Body of pancreas (tissue), 4 donors: ENCODE data around the gene NKX2-2. TPM values are rescaled to one million over a fixed set of nuclear protein-coding genes. Genes with fewer than 3 reads are reported as not detected.

Source experiments
- ATAC-seq: fragments of 150-250 bp; one replicate; pipeline ENCODE4 v1.9.1; 2016
- DNase-seq, 4 donors: peaks; one replicate each; pipeline ENCODE4 v3.0.0-alpha.2; 2019
- H3K27ac ChIP-seq, 4 donors: fragments of 200-600 bp; sonication (generic); 1 replicate in 3 of 4; 2 replicates in 1 of 4; pipeline versions ENCODE4 v1.5.1 to v1.6.1; 2016 to 2019; ENCODE audit warnings: mild to moderate bottlenecking in 1 of 4, mixed read lengths in 1 of 4, moderate library complexity in 1 of 4
- H3K27me3 ChIP-seq, 2 donors: fragments of 200-600 bp; sonication (generic); one replicate each; pipeline ENCODE4 v1.6.0; 2016; ENCODE audit warnings: mild to moderate bottlenecking in 1 of 2
- H3K36me3 ChIP-seq, 2 donors: fragments of 200-600 bp; sonication (generic); replicated peaks in 1 of 2; 2 replicates each; pipeline ENCODE4 v1.5.1; 2016; ENCODE audit warnings: low read depth in 2 of 2; ENCODE audit not compliant: insufficient read depth in 1 of 2
- H3K4me1 ChIP-seq: fragments of 200-600 bp; sonication (generic); one replicate; pipeline ENCODE4 v1.6.0; 2016
- H3K4me3 ChIP-seq, 2 donors: fragments of 200-600 bp; sonication (generic); 1 replicate in 1 of 2; 2 replicates in 1 of 2; pipeline ENCODE4 v1.5.1; 2016 to 2019
- H3K9me3 ChIP-seq, 3 donors: fragments of 200-600 bp; sonication (generic); 1 replicate in 2 of 3; 2 replicates in 1 of 3; pipeline ENCODE4 v1.5.1; 2016
- POLR2A ChIP-seq, 3 donors: fragments of 450-650 bp; IDR thresholded peaks; one replicate each; pipeline ENCODE4 v1.6.1; 2016; ENCODE audit warnings: antibody characterized with exemption in 3 of 3, mild to moderate bottlenecking in 2 of 3
- WGBS, 2 donors: methylation state at CpG; one replicate each; pipeline ENCODE4 v1.1.5; 2017; 5-methylcytosine and 5-hydroxymethylcytosine counted together
- intact Hi-C: fragments of 100-400 bp; cut with DNase I; formaldehyde crosslinking; loops from one replicate; pipeline ENCODE4 v1.15.1; 2023
- total RNA-seq, 2 donors: library from RNA; depleted of rRNA; stranded (reverse); fragments of >200 nt; gene quantifications; one replicate each; pipeline ENCODE4 v1.1.0, GENCODE V29; 2016
- TF ChIP-seq, protein P1 (sequence below), 7 experiments: fragments of 450-650 bp in 4 of 7; fragments of 200-600 bp in 3 of 7; sonication (generic) in 3 of 7; IDR thresholded peaks; one replicate each; pipeline ENCODE4 v1.5.1; 2016 to 2019; ENCODE audit warnings: antibody characterized with exemption in 7 of 7

The NKX2-2 gene
- 1 to 10 TPM; 3.1 to 9.6 TPM for total RNA-seq

DNA sequence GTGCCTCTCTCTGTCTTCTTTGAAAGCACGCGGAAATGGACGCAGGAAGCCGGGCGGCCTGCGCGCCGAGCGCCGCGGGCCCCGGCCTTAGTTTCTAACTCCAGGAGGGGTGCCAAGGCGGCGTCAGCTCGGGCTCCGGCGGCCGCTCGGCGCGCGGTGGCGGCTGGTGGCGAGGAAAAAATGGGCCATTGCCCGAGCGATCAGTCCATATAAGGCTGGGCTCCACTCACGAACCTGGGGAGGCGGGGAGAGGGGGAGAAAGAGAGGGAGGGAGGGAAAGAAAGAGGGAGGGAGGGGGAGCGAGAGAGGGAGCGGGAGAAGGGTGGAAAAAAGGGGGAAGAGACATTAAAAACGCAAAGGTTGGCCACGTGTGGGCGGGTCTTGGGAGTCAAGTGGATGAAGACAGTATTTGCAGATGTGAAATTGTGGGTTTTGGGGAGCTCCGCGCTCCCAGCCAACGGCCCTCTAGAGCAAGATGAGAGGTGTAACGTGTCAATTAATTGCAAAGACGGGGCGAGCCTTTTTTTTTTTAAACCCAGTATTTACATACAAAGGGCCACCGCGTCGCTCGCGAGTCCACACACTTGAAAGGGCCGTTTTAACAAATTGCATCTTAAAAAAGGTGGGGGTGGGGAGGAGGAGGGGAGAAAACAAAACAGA lies at the start of gene NKX2-2:
TSS of gene NKX2-2 (minus strand) at position 184 of the 660 bp plus-strand sequence. CDS start 395 bp downstream, outside the sequence.
- ATAC-seq (no peak), DNase-seq (no peak)
- Histone ChIP-seq H3K4me3 (no peak within 1 kb of the TSS), H3K27ac (no peak within 1 kb of the TSS), H3K4me1 (peaks cover 35% of the 10 kb centered on the region), H3K36me3 (no peaks in the 10 kb centered on the region), H3K27me3 (peaks cover 0 to 32% of the 10 kb centered on the region in 2 donors), H3K9me3 (no peaks in the 10 kb centered on the region)
- intact Hi-C loops = no loop called here
- 6 to 8% methylated on average over 45 of the region's 45 CpGs for WGBS, 2 donors
- TF ChIP-seq, protein P1, sequence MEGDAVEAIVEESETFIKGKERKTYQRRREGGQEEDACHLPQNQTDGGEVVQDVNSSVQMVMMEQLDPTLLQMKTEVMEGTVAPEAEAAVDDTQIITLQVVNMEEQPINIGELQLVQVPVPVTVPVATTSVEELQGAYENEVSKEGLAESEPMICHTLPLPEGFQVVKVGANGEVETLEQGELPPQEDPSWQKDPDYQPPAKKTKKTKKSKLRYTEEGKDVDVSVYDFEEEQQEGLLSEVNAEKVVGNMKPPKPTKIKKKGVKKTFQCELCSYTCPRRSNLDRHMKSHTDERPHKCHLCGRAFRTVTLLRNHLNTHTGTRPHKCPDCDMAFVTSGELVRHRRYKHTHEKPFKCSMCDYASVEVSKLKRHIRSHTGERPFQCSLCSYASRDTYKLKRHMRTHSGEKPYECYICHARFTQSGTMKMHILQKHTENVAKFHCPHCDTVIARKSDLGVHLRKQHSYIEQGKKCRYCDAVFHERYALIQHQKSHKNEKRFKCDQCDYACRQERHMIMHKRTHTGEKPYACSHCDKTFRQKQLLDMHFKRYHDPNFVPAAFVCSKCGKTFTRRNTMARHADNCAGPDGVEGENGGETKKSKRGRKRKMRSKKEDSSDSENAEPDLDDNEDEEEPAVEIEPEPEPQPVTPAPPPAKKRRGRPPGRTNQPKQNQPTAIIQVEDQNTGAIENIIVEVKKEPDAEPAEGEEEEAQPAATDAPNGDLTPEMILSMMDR (IDR thresholded peaks at IDR 0.05) = no peak
- no peak for TF ChIP-seq POLR2A (IDR thresholded peaks at IDR 0.05)

DNA sequence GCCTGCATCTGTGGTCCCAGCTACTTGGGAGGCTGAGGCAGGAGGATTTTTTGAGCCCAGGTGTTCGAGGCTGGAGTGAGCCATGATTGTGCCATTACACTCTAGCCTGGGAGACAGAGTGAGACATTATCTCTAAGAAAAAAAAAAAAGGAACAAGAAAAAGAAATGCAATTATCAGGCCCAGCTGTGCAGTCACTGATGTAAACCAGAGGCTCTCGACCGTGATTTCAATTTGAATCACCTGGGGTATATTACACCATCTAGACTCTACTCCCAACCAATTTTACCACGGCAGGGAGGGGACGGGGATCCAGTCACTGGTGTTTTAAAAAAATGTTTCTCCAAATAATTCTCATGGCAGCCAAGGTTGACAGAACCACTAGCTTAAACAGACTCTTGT lies 48.8 kb upstream of the NKX2-2 start:
- DNase-seq (no peak), ATAC-seq (no peak)
- WGBS, 2 donors = 65 to 72% methylated on average over 5 of the region's 5 CpGs
- Histone ChIP-seq H3K27ac (no peak overlapping the region), H3K36me3 (no peaks in the 10 kb centered on the region), H3K4me3 (no peak overlapping the region), H3K27me3 (no peaks in the 10 kb centered on the region), H3K4me1 (no peaks in the 10 kb centered on the region), H3K9me3 (no peaks in the 10 kb centered on the region)
- TF ChIP-seq POLR2A (IDR thresholded peaks at IDR 0.05) = no peak
- TF ChIP-seq, protein P1 (IDR thresholded peaks at IDR 0.05) = no peak
- intact Hi-C loops = no loop called here

DNA sequence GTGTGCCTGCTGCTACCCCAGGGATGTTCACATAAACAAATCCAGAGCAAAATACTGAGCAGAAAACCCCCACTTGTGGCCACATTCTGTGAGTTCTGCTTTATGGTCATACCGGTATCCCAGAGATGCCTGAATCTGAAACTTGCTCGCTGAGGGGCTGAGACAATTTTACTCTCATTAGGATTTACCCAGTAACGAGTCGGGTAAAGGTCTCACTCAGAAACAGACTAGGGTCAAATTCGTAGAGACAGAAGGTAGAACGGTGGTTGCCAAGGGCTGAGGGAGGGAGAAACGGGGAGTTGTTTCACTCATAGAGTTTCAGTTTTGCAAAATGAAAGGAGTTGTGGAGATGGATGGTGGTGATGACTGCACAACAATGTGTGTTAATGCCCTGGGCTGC lies 45.4 kb upstream of the NKX2-2 start:
- intact Hi-C loops = no loop called here
- H3K36me3 ChIP-seq = no peaks in the 10 kb centered on the region
- no peak for DNase-seq
- H3K9me3 ChIP-seq = no peaks in the 10 kb centered on the region
- WGBS, 2 donors = 59 to 66% methylated on average over 7 of the region's 7 CpGs
- no peaks in the 10 kb centered on the region for H3K27me3 ChIP-seq
- TF ChIP-seq, protein P1 (IDR thresholded peaks at IDR 0.05) = no peak
- no peak for TF ChIP-seq POLR2A (IDR thresholded peaks at IDR 0.05)
- no peak for ATAC-seq
- H3K4me3 ChIP-seq = no peak overlapping the region
- H3K27ac ChIP-seq = no peak overlapping the region
- no peaks in the 10 kb centered on the region for H3K4me1 ChIP-seq

- Histone ChIP-seq H3K9me3 (no peaks in the 10 kb centered on the region), H3K4me3 (no peak overlapping the region), H3K4me1 (no peaks in the 10 kb centered on the region), H3K27ac (no peak overlapping the region), H3K27me3 (no peaks in the 10 kb centered on the region), H3K36me3 (no peaks in the 10 kb centered on the region)
- ATAC-seq = no peak
- 74 to 78% methylated on average over 20 of the region's 20 CpGs for WGBS, 2 donors
- TF ChIP-seq POLR2A (IDR thresholded peaks at IDR 0.05) = no peak
- TF ChIP-seq, protein P1 (IDR thresholded peaks at IDR 0.05) = no peak
- intact Hi-C loops = no loop called here
- DNase-seq = no peak
Measured at GRCh38 chr20:21557241-21558020, 43.6 kb upstream of the NKX2-2 start.
